Breast epithelium (tissue), 4 donors: ENCODE data around the gene GCFC2. TPM values are rescaled to one million over a fixed set of nuclear protein-coding genes. Genes with fewer than 3 reads are reported as not detected.
"Not testable (repeated sequence)": the region's sequence is repeated elsewhere in the genome, so short reads cannot be mapped to it uniquely, and the experiment has no call there.

Experiments used
- DNase-seq, 2 donors: peaks; one replicate each; pipeline ENCODE4 v3.0.0-alpha.2; 2019; ENCODE audit warnings: low spot score in 2 of 2
- H3K27ac ChIP-seq, 2 donors: fragments of 200-600 bp; sonication (generic) in 1 of 2; one replicate each; pipeline ENCODE4 v1.5.1; 2016 to 2019; ENCODE audit warnings: mild to moderate bottlenecking in 1 of 2
- H3K27me3 ChIP-seq, 2 donors: fragments of 200-600 bp; sonication (generic) in 1 of 2; one replicate each; pipeline versions ENCODE4 v1.5.1 to v1.6.0; 2017 to 2019; ENCODE audit warnings: control low read depth in 1 of 2, mild to moderate bottlenecking in 1 of 2
- H3K36me3 ChIP-seq: fragments of 200-600 bp; one replicate; pipeline ENCODE4 v1.5.1; 2019
- H3K4me1 ChIP-seq, 2 donors: fragments of 200-600 bp; sonication (generic); one replicate each; pipeline ENCODE4 v1.5.1; 2016 to 2019; ENCODE audit warnings: control low read depth in 1 of 2
- H3K4me3 ChIP-seq, 3 donors: fragments of 200-600 bp; sonication (generic); 1 replicate in 2 of 3; 2 replicates in 1 of 3; pipeline ENCODE4 v1.5.1; 2016 to 2019; ENCODE audit warnings: mild to moderate bottlenecking in 3 of 3, moderate library complexity in 2 of 3
- H3K9me3 ChIP-seq, 2 donors: fragments of 200-600 bp; sonication (generic) in 1 of 2; one replicate each; pipeline ENCODE4 v1.5.1; 2016 to 2019; ENCODE audit warnings: control low read depth in 1 of 2
- POLR2A ChIP-seq: fragments of 450-650 bp; IDR thresholded peaks from one replicate; pipeline ENCODE4 v1.6.1; 2016; ENCODE audit warnings: antibody characterized with exemption, mild to moderate bottlenecking, moderate library complexity
- POLR2AphosphoS5 ChIP-seq, 3 donors: sonication (generic); formaldehyde crosslinking; IDR thresholded peaks; one replicate each; pipeline ENCODE4 v1.6.1; 2017; ENCODE audit warnings: antibody characterized with exemption in 3 of 3
- intact Hi-C: fragments of 100-400 bp; cut with DNase I; formaldehyde crosslinking; loops from one replicate; pipeline ENCODE4 v1.15.1; 2023; ENCODE audit warnings: low total_unique reads
- total RNA-seq, 3 donors: library from RNA; depleted of rRNA; stranded (reverse); fragments of >200 nt; gene quantifications; one replicate each; pipeline ENCODE4 v1.1.0, GENCODE V29; 2016
- TF ChIP-seq, protein P1 (sequence below), 3 donors: fragments of 450-650 bp; IDR thresholded peaks; one replicate each; pipeline ENCODE4 v1.5.1; 2016 to 2017; ENCODE audit warnings: antibody characterized with exemption in 3 of 3, mild to moderate bottlenecking in 3 of 3, moderate library complexity in 3 of 3

GCFC2 gene
- total RNA-seq, 3 donors from 2014 or later: 26.7 to 36.1 (median 31.5) TPM

- Histone ChIP-seq H3K9me3 (no peaks in the 10 kb centered on the region), H3K4me3 (no peak overlapping the region), H3K27me3 (no peaks in the 10 kb centered on the region), H3K27ac (no peak overlapping the region), H3K4me1 (no peaks in the 10 kb centered on the region), H3K36me3 (peaks cover 3% of the 10 kb centered on the region)
- intact Hi-C loops: no loop called here
- no peak for TF ChIP-seq POLR2A
- TF ChIP-seq, protein P1, sequence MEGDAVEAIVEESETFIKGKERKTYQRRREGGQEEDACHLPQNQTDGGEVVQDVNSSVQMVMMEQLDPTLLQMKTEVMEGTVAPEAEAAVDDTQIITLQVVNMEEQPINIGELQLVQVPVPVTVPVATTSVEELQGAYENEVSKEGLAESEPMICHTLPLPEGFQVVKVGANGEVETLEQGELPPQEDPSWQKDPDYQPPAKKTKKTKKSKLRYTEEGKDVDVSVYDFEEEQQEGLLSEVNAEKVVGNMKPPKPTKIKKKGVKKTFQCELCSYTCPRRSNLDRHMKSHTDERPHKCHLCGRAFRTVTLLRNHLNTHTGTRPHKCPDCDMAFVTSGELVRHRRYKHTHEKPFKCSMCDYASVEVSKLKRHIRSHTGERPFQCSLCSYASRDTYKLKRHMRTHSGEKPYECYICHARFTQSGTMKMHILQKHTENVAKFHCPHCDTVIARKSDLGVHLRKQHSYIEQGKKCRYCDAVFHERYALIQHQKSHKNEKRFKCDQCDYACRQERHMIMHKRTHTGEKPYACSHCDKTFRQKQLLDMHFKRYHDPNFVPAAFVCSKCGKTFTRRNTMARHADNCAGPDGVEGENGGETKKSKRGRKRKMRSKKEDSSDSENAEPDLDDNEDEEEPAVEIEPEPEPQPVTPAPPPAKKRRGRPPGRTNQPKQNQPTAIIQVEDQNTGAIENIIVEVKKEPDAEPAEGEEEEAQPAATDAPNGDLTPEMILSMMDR (IDR thresholded peaks at IDR 0.05): no peak
- no peak for TF ChIP-seq POLR2AphosphoS5 (IDR thresholded peaks at IDR 0.05)
- DNase-seq: no peak
These were observed 4.8 kb downstream of the GCFC2 start for GRCh38 chr2:75705921-75706320.

DNA sequence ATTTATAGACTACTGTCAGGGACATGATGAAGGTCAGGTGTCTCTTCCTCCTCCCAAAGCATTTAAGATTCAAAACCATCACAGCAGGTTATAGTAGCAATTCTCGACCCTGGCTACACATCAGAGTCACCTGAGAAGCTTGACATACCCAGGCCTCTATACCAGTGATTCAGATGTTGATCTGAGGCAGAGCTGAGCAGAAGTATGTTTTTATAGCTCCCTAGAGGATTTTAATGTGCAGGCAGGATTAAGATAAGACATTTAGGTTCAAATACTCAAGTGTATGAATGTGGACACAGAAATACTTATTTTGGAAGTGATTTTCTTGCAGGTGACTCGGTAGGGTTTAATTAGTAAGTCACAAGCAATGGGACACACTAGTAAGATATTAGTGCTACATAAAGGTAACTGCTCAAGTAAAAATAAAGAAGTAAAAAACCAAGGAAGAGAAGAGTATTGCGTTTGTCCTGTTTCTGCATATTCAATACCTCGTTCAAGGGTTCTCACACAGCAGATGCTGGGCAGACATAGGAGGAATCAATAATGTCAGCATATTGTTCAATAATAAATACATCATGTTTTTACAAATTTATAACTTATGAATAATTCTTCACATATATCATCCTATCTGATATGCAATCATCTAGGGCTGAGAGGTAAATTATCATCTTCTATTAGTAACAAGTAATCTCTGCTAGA, 7.0 kb downstream of the GCFC2 start:
- H3K4me3 ChIP-seq: no peak overlapping the region
- DNase-seq: no peak
- H3K9me3 ChIP-seq: no peaks in the 10 kb centered on the region
- intact Hi-C loops: no loop called here
- no peaks in the 10 kb centered on the region for H3K27me3 ChIP-seq
- no peak overlapping the region for H3K27ac ChIP-seq
- TF ChIP-seq POLR2AphosphoS5 (IDR thresholded peaks at IDR 0.05) (no peak), POLR2A (no peak)
- TF ChIP-seq, protein P1 (IDR thresholded peaks at IDR 0.05): no peak
- H3K36me3 ChIP-seq: peaks cover 3% of the 10 kb centered on the region
- no peaks in the 10 kb centered on the region for H3K4me1 ChIP-seq

DNA sequence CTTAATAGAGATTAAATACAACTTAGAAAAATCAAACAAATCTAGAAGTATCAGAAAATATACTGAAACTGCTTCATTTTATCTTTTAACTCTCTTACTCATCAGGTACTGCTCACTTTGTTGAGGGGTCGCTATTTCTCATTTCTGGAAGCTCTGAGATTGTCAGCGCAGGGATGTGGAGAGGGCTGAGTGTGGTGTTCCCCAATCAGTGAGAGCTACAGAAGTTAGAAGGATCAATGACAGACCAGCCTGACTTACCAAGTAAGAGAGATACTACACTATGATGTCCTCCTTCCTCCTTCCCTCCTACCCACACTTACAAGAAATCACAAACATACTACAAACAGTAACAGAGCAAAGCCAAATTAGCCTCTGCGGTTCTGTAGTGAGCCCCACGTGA, 8.1 kb downstream of the GCFC2 start:
- Histone ChIP-seq H3K4me3 (no peak overlapping the region), H3K27me3 (no peaks in the 10 kb centered on the region), H3K9me3 (no peaks in the 10 kb centered on the region), H3K4me1 (no peaks in the 10 kb centered on the region), H3K27ac (no peak overlapping the region), H3K36me3 (peaks cover 8% of the 10 kb centered on the region)
- TF ChIP-seq, protein P1 (IDR thresholded peaks at IDR 0.05): no peak
- TF ChIP-seq POLR2A (no peak), POLR2AphosphoS5 (IDR thresholded peaks at IDR 0.05) (no peak)
- intact Hi-C loops: no loop called here
- no peak for DNase-seq

DNA sequence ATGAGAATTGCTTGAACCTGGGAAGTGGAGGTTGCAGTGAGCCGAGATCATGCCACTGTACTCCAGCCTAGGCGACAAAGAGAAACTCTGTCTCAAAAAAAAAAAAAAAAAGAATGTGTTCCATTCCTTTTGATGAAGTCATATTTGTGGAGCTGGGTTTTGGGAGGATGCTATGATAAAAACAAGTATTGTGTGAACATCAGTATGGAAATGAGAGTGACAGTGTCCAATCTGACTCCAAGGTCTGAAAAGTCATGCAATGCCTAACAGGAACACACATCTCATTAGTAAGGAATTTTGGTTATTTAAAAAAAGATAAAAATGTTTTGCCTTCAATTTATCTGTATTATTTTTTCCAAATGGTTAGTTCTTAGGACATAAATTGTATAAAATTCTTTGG, 11.8 kb downstream of the GCFC2 start:
- Histone ChIP-seq H3K9me3 (no peaks in the 10 kb centered on the region), H3K27me3 (no peaks in the 10 kb centered on the region), H3K27ac (no peak overlapping the region), H3K36me3 (peaks cover 8% of the 10 kb centered on the region), H3K4me1 (no peaks in the 10 kb centered on the region), H3K4me3 (no peak overlapping the region)
- TF ChIP-seq POLR2A (no peak), POLR2AphosphoS5 (IDR thresholded peaks at IDR 0.05) (no peak)
- TF ChIP-seq, protein P1 (IDR thresholded peaks at IDR 0.05): no peak
- intact Hi-C loops: no loop called here
- no peak for DNase-seq

GRCh38 chr2:75688196-75688595, 22.5 kb downstream of the GCFC2 start:
- Histone ChIP-seq H3K27ac (no peak overlapping the region), H3K9me3 (no peaks in the 10 kb centered on the region), H3K4me1 (no peaks in the 10 kb centered on the region), H3K36me3 (peaks cover 4% of the 10 kb centered on the region), H3K27me3 (no peaks in the 10 kb centered on the region), H3K4me3 (no peak overlapping the region)
- intact Hi-C loops: no loop called here
- TF ChIP-seq POLR2A: no peak
- TF ChIP-seq, protein P1 (IDR thresholded peaks at IDR 0.05): no peak
- no peak for TF ChIP-seq POLR2AphosphoS5 (IDR thresholded peaks at IDR 0.05)
- DNase-seq: no peak

DNA sequence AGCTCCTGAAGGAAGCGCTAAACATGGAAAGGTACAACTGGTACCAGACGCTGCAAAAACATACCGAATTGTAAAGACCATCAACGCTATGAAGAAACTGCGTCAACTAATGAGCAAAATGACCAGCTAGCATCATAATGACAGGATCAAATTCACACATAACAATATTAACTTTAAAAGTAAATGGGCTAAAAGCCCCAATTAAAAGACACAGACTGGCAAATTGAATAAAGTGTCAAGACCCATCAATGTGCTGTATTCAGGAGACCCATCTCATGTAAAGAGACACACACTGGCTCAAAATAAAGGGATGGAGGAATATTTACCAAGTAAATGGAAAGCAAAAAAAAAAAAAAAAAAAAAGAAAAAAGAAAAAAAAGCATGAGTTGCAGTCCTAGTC, 27.3 kb downstream of the GCFC2 start:
- H3K4me3 ChIP-seq, H3K4me1 ChIP-seq, H3K27me3 ChIP-seq, H3K36me3 ChIP-seq, H3K9me3 ChIP-seq, DNase-seq, H3K27ac ChIP-seq, intact Hi-C loops: not testable (repeated sequence)
